ENCODE results near the gene VSTM2B. TPM values are rescaled to one million over a fixed set of nuclear protein-coding genes. Genes with fewer than 3 reads are reported as not detected.

The VSTM2B gene
- total RNA-seq, 1 experiment from 2014 or later: 0.31 TPM

GRCh38 chr19:29545866-29546582 is 20.2 kb downstream of the VSTM2B start:
- H3K23me2 ChIP-seq (ENCODE audit: insufficient read length, low read depth, low read length, poor library complexity, severe bottlenecking): no peaks in the 10 kb centered on the region
- no peaks in the 10 kb centered on the region for H3K4me1 ChIP-seq (ENCODE audit: insufficient read depth, low read length)
- H2BK20ac ChIP-seq (ENCODE audit: low read depth, low read length, poor library complexity, severe bottlenecking): no peak overlapping the region
- H2BK12ac ChIP-seq (ENCODE audit: insufficient read length, low read depth, low read length): no peak overlapping the region
- H3K9ac ChIP-seq (ENCODE audit: extremely low read depth, insufficient read length, low read length): no peak overlapping the region
- no peak overlapping the region for H3K23ac ChIP-seq (ENCODE audit: insufficient read length, low read depth, low read length)
- H3K79me1 ChIP-seq (ENCODE audit: insufficient read depth, low read depth, low read length, poor library complexity, severe bottlenecking): no peaks in the 10 kb centered on the region
- H4K91ac ChIP-seq (ENCODE audit: insufficient read length, low read depth, low read length): no peak overlapping the region
- peak; percentile 11 for DNase-seq
- H3K14ac ChIP-seq (ENCODE audit: insufficient read depth, low read length): no peak overlapping the region
- no peak overlapping the region for H3K18ac ChIP-seq (ENCODE audit: insufficient read length, low read depth, low read length)
- H3K27ac ChIP-seq (ENCODE audit: insufficient read length, low read depth, low read length): no peak overlapping the region
- Mint-ChIP-seq H3K27me3 (ENCODE audit: low read depth) (peaks cover 11% of the 10 kb centered on the region), H3K4me3 (no peak overlapping the region; a peak in 1 of 5 replicates), H3K9me3 (0 out of 5 replicates have a peak, but pooled peaks cover 2 to 3% of the 10 kb centered on the region in 2 experiments), H3K27ac (no peak overlapping the region; a peak in 1 of 7 replicates), H3K4me1 (peaks cover 0 to 7% of the 10 kb centered on the region in 2 experiments; a peak in 2 of 4 replicates), H3K36me3 (ENCODE audit: insufficient read depth in 1 of 3, low read depth in 3 of 3) (no peaks in the 10 kb centered on the region)
- no peak overlapping the region for H4K5ac ChIP-seq (ENCODE audit: insufficient read length, low read depth, low read length)
- H3K27me3 ChIP-seq (ENCODE audit: insufficient read depth, low read length): no peaks in the 10 kb centered on the region; the same call in 1 of the 2 replicates
- H3K9me3 ChIP-seq (ENCODE audit: control insufficient read depth, low read depth, low read length): no peaks in the 10 kb centered on the region
- WGBS (ENCODE audit: extremely low coverage, insufficient read length, low lambda C conversion rate): no CpG with 5 or more reads among the region's 8 CpGs
- H3K4ac ChIP-seq (ENCODE audit: low read depth, low read length): no peak overlapping the region
- H3K56ac ChIP-seq (ENCODE audit: insufficient read length, low read depth, low read length): no peak overlapping the region
- H2AK5ac ChIP-seq (ENCODE audit: insufficient read length, low read length): no peak overlapping the region
- no peak overlapping the region for H2AFZ ChIP-seq (ENCODE audit: low read length)
- H2BK5ac ChIP-seq (ENCODE audit: insufficient read length, low read length): no peak overlapping the region
- no peak overlapping the region for H2BK120ac ChIP-seq (ENCODE audit: low read depth, low read length, poor library complexity, severe bottlenecking)
- peaks cover 2% of the 10 kb centered on the region for H4K20me1 ChIP-seq (ENCODE audit: control insufficient read depth, insufficient read depth, insufficient read length)
- TF ChIP-seq CTCF (conservative IDR thresholded peaks at IDR 0.05): no peak
- H3T11ph ChIP-seq (ENCODE audit: low read length): no peak overlapping the region
- H4K8ac ChIP-seq (replicated peaks; ENCODE audit: insufficient read length, low read depth, low read length): no peak overlapping the region
- H2BK15ac ChIP-seq (ENCODE audit: low read depth, low read length): no peak overlapping the region
- H3K4me2 ChIP-seq (ENCODE audit: insufficient read depth, insufficient read length, low read length): no peak overlapping the region
- no peaks in the 10 kb centered on the region for H3K79me2 ChIP-seq (ENCODE audit: insufficient read depth, low read length)
